Effector memory CD4-positive, alpha-beta T cell (primary cell): ENCODE data around the gene KNSTRN.

Experiments
- DNase-seq, 3 donors: peaks; one replicate each; pipeline ENCODE4 v3.0.0-alpha.2; 2020
- H3K27ac ChIP-seq: 2 replicates; pipeline ENCODE4 v1.7.0; 2013; ENCODE audit warnings: mild to moderate bottlenecking, low read length, moderate library complexity; ENCODE audit not compliant: insufficient read depth, poor library complexity, severe bottlenecking
- H3K27me3 ChIP-seq: replicated peaks from 2 replicates; pipeline ENCODE4 v1.7.0; 2013; ENCODE audit warnings: mild to moderate bottlenecking, low read length; ENCODE audit not compliant: insufficient read depth, control insufficient read depth, poor library complexity, severe bottlenecking
- H3K36me3 ChIP-seq: 2 replicates; pipeline ENCODE4 v1.7.0; 2013; ENCODE audit warnings: mild to moderate bottlenecking, low read length, moderate library complexity; ENCODE audit not compliant: control insufficient read depth, insufficient read depth
- H3K4me1 ChIP-seq: 2 replicates; pipeline ENCODE4 v1.7.0; 2013; ENCODE audit warnings: low read length, mild to moderate bottlenecking; ENCODE audit not compliant: control insufficient read depth, insufficient read depth, poor library complexity, severe bottlenecking
- H3K4me3 ChIP-seq: 2 replicates; pipeline ENCODE4 v1.7.0; 2013; ENCODE audit warnings: low read length, low read depth, mild to moderate bottlenecking; ENCODE audit not compliant: insufficient read depth, poor library complexity, severe bottlenecking
- H3K9me3 ChIP-seq: 2 replicates; pipeline ENCODE4 v1.7.0; 2013; ENCODE audit warnings: mild to moderate bottlenecking, low read length, moderate library complexity; ENCODE audit not compliant: control insufficient read depth

The KNSTRN gene

DNA sequence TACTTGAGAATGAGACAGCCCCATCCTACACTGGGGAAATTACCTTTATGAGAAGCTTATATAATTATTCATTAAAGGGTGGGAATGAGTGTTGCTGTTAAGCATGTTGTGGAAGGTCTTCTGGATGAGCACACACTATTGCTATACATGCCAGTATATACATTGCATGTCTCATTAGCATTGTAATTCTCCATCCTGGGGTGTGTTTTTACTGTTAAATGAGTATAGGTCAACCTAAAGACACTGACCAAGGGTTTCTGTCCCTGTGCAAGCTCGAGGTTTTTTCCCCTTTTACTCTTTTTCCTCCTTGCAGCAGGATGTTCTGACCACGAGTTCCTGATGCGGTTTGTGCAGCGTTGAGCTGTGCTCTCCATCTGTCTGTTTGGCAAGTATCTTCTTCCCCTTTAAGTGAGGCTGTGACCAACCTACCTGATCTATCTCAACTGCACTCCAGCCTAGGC lies 15.9 kb downstream of the KNSTRN start:
- H3K4me1 ChIP-seq, result peaks cover 6% of the 10 kb centered on the region
- H3K9me3 ChIP-seq, result no peaks in the 10 kb centered on the region
- H3K36me3 ChIP-seq, result peaks cover 3% of the 10 kb centered on the region
- no peak overlapping the region for H3K27ac ChIP-seq
- H3K27me3 ChIP-seq, result no peaks in the 10 kb centered on the region
- no peak overlapping the region for H3K4me3 ChIP-seq
- no peak for DNase-seq

DNA sequence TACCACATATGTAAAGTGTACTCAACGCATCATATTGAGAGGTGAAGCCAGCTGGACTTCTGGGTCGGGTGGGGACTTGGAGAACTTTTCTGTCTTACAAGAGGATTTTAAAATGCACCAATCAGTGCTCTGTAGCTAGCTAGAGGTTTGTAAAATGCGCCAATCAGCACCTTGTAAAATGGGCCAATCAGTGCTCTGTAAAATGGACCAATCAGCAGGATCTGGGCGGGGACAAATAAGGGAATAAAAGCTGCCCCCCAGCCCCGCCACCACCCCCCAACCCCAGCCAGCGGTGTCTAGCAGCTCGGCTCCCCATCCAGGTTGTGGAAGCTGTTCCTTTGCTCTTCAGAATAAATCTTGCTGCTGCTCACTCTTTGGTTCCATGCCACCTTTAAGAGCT lies 16.8 kb downstream of the KNSTRN start:
- Histone ChIP-seq H3K4me1 (peaks cover 6% of the 10 kb centered on the region), H3K36me3 (no peaks in the 10 kb centered on the region), H3K9me3 (no peaks in the 10 kb centered on the region), H3K4me3 (no peak overlapping the region), H3K27ac (no peak overlapping the region), H3K27me3 (no peaks in the 10 kb centered on the region)
- DNase-seq, result no peak

DNA sequence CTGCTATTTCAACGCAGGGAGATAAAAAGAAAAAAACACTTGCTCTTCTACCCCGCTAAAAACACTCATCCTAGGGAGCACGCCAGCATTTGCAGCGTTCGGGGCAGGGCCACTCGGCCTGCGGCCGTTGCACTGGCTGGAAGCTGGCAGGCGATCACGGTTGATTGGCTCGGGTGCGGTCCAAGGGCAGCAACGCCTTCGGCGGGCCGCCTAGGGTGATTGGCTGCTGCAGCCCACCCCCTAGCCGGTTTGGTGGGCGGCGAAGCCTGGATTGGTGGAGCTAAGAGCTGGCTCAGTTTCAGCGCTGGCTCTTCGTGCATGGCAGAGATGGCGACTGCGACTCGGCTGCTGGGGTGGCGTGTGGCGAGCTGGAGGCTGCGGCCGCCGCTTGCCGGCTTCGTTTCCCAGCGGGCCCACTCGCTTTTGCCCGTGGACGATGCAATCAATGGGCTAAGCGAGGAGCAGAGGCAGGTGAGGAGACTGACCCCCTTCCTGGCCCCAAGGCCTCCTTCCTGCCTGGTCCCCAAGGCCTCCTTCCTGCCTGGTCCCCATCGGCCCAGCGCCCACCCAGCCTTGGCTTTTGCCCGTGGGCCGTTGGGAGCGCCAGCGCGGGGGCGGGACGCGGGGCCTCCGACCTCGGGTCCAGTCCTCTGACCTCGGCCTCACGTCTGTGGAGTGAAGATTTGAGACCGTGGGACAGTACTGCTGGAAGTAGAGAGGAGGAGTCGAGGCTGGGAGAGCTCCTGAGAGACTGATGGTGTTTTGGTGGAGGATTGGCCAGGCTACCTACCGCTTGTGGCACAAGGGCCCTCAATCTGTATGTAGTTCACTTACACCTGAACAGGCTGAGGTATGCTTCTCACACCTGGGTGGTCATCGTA lies 23.2 kb downstream of the KNSTRN start, which contains the start of gene IVD:
Gene IVD (plus strand): TSS at position 295 of the 881 bp plus-strand sequence. CDS start 33 bp downstream, at position 328.
- H3K27ac ChIP-seq, result peak within 1 kb of the TSS; percentile 50
- peak within 1 kb of the TSS; percentile 75 for H3K4me3 ChIP-seq
- peak; percentile 69 to 73 (median 72) for DNase-seq
- no peaks in the 10 kb centered on the region for H3K27me3 ChIP-seq
- H3K4me1 ChIP-seq, result peaks cover 13% of the 10 kb centered on the region
- H3K36me3 ChIP-seq, result peaks cover 8% of the 10 kb centered on the region
- H3K9me3 ChIP-seq, result no peaks in the 10 kb centered on the region

DNA sequence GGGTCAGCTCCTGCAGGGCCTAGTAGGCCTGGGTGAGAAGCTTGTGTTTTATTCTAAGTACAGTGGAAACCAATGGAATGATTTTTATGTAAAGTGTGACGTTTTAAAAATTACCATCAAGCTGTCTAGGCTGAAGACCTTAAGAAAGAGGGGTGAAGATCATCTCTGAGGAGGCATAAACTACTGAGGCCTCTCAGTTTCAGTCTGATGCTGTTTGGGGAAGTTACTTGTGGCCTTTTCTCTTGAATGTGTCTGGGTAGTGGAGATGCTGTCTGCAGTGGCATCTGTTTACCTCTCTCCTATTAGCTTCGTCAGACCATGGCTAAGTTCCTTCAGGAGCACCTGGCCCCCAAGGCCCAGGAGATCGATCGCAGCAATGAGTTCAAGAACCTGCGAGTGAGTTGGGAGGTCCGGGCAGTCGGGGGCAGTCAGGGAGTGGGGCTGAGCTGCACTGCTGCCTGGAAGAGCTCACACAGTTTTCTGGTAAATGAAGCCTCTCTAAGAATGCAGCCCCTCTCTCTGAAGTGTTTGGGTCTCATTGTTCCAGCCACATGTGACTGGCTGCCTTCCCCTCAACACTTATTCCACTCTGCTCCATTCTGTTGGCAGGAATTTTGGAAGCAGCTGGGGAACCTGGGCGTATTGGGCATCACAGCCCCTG lies 24.9 kb downstream of the KNSTRN start:
- no peaks in the 10 kb centered on the region for H3K9me3 ChIP-seq

DNA sequence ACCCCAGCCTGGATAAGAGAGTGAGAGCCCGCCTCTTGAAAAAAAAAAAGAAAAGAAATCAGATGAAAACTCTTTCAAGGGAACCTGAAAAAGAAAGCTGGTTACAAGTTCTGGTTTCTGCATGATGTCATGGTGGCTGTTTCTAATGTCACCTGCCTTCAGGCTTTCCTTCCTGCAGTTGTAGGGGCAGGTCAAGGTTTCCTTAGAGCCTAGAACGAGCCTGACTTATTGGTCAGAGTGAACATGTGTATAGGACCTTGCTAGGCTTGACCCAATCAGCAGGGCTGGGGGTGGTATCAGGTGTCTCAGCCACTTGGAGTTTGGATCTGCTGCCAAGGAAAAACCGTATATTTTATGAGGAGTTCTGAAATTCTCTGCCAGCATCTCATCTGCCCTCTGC lies 26.8 kb downstream of the KNSTRN start:
- H3K27ac ChIP-seq, result no peak overlapping the region
- no peaks in the 10 kb centered on the region for H3K9me3 ChIP-seq
- H3K27me3 ChIP-seq, result no peaks in the 10 kb centered on the region
- H3K36me3 ChIP-seq, result peaks cover 26% of the 10 kb centered on the region
- no peak overlapping the region for H3K4me3 ChIP-seq
- H3K4me1 ChIP-seq, result peaks cover 13% of the 10 kb centered on the region
- DNase-seq, result no peak

More for the DNA sequence above, 24.9 kb downstream of the KNSTRN start:
- Histone ChIP-seq H3K27ac (no peak overlapping the region), H3K4me1 (peaks cover 13% of the 10 kb centered on the region), H3K36me3 (peaks cover 24% of the 10 kb centered on the region), H3K4me3 (no peak overlapping the region), H3K27me3 (no peaks in the 10 kb centered on the region)
- DNase-seq, result no peak

DNA sequence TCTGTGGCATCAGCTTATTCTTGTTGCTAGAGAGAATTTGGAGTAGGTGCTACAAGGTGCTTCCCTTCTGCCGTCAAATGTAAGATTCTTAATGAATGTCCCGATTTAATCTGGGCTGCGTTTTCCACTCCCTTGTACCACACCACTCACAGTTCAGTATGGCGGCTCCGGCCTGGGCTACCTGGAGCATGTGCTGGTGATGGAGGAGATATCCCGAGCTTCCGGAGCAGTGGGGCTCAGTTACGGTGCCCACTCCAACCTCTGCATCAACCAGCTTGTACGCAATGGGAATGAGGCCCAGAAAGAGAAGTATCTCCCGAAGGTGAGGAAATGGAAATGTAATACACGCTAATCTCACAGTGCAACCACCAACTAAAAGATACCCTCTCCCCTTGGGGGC lies 28.0 kb downstream of the KNSTRN start:
- H3K27me3 ChIP-seq, result no peaks in the 10 kb centered on the region
- peaks cover 37% of the 10 kb centered on the region for H3K36me3 ChIP-seq
- H3K27ac ChIP-seq, result no peak overlapping the region
- H3K9me3 ChIP-seq, result no peaks in the 10 kb centered on the region
- peaks cover 8% of the 10 kb centered on the region for H3K4me1 ChIP-seq
- H3K4me3 ChIP-seq, result no peak overlapping the region
- no peak for DNase-seq

DNA sequence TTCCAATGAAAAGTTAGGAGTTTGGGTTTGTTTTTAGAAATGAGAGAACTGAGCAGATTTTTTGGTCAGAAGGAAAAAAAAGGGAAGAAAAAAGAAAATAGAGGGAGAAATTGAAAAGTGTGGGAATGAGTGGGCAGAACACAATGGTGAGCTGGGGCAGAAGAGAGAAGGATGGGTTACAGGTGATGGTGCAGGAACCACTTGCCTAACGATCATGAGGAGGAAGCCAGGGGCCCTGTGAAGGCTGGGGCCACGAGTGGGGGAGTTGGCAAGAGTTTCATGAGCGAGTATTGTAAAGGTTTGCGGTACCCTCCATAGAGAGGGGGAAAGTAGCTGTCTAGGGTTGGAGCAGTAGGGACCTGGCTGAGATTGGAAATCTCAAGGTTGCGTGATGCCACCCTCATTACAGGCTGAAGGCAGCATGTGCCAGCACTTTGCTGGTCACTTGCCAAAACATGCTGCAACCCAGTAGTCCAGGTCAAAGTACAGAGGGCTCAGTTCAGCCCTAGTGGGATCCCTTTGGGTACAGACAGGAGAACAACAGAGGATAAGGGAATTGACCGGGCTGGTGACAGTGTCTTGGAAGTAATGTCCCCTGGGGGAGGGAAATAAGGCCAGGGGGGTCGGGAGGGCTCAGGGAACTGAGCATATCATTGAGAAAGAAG lies 29.7 kb downstream of the KNSTRN start:
- Histone ChIP-seq H3K27ac (no peak overlapping the region), H3K36me3 (peaks cover 47% of the 10 kb centered on the region)

DNA sequence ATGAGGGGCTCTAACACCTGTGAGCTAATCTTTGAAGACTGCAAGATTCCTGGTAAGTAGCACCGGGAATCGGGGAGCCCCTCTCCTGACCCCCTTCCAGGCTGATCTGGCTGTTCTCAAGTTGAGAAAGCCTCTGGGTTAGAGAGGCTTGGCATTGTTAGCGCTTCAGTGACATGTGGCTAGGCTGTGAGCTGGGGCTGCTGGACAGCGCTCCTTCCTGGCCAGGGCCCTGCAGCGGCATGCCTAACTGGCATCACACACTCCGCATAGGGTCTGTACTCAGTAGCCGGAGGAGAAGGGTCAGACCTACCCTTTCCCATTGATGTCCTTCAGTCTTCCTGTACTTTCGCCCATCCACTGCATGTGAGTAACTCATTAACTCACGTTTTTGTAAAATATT lies 30.5 kb downstream of the KNSTRN start:
- DNase-seq, result no peak
- H3K36me3 ChIP-seq, result peaks cover 47% of the 10 kb centered on the region
- H3K4me3 ChIP-seq, result no peak overlapping the region
- H3K27ac ChIP-seq, result no peak overlapping the region
- no peaks in the 10 kb centered on the region for H3K9me3 ChIP-seq
- no peaks in the 10 kb centered on the region for H3K27me3 ChIP-seq
- no peaks in the 10 kb centered on the region for H3K4me1 ChIP-seq

More for the DNA sequence above, 29.7 kb downstream of the KNSTRN start:
- no peak for DNase-seq
- Histone ChIP-seq H3K4me3 (no peak overlapping the region), H3K27me3 (no peaks in the 10 kb centered on the region), H3K4me1 (no peaks in the 10 kb centered on the region), H3K9me3 (no peaks in the 10 kb centered on the region)

DNA sequence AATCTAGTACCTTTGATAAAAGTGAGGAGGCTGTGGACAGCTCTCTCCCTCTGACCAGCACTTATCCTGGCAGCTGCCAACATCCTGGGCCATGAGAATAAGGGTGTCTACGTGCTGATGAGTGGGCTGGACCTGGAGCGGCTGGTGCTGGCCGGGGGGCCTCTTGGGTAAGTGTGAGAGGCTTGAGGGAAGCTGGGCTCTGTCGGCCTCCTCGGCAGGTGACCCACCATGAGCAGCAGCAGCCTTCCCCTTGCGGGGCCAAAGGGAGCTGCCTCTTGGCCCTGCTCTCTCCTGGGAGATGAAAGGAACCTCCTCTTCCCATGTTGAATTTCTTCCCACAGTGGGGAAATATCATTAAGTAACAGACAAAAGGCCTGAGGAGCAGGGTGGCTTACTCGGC lies 32.3 kb downstream of the KNSTRN start:
- Histone ChIP-seq H3K4me3 (no peak overlapping the region), H3K36me3 (peaks cover 47% of the 10 kb centered on the region), H3K9me3 (no peaks in the 10 kb centered on the region), H3K27me3 (no peaks in the 10 kb centered on the region), H3K4me1 (no peaks in the 10 kb centered on the region), H3K27ac (no peak overlapping the region)
- DNase-seq, result no peak
